OCI-LY1 (cell line): ENCODE measurements around the gene SFI1.
"Not testable (repeated sequence)": the region's sequence is repeated elsewhere in the genome, so short reads cannot be mapped to it uniquely, and the experiment has no call there.

Experiments
- H2AFZ ChIP-seq: fragments of 200-600 bp; sonication (generic), shearing (Covaris generic); 2 replicates; pipeline ENCODE4 v1.6.0; 2014; ENCODE audit warnings: antibody characterized with exemption, mild to moderate bottlenecking, low read length
- H3F3A ChIP-seq: fragments of 200-600 bp; sonication (generic), shearing (Covaris generic); 2 replicates; pipeline ENCODE4 v1.6.0; 2014; ENCODE audit warnings: mild to moderate bottlenecking, antibody characterized with exemption, low read length, moderate library complexity; ENCODE audit not compliant: insufficient read depth
- H3K27ac ChIP-seq: fragments of 200-600 bp; sonication (generic); 2 replicates; pipeline ENCODE4 v1.5.1; 2014; ENCODE audit warnings: low read length, mixed run types, mild to moderate bottlenecking, low read depth; ENCODE audit not compliant: poor library complexity, severe bottlenecking
- H3K27me3 ChIP-seq: fragments of 200-600 bp; sonication (generic); 2 replicates; pipeline ENCODE4 v1.6.0; 2014; ENCODE audit warnings: antibody characterized with exemption, mild to moderate bottlenecking, low read length, moderate library complexity; ENCODE audit not compliant: insufficient read depth
- H3K36me3 ChIP-seq: fragments of 200-600 bp; sonication (generic); 2 replicates; pipeline ENCODE4 v1.6.1; 2014; ENCODE audit warnings: mild to moderate bottlenecking, antibody characterized with exemption, low read length, moderate library complexity, mixed read lengths; ENCODE audit not compliant: insufficient read depth
- H3K4me1 ChIP-seq: fragments of 200-600 bp; sonication (generic); 2 replicates; pipeline ENCODE4 v1.5.1; 2014; ENCODE audit warnings: mild to moderate bottlenecking, low read length, moderate library complexity; ENCODE audit not compliant: insufficient read depth, severe bottlenecking
- H3K4me2 ChIP-seq: fragments of 200-600 bp; sonication (generic), shearing (Covaris generic); 2 replicates; pipeline ENCODE4 v1.6.1; 2014; ENCODE audit warnings: low read length
- H3K4me3 ChIP-seq: fragments of 200-600 bp; sonication (generic); 2 replicates; pipeline ENCODE4 v1.5.1; 2014; ENCODE audit warnings: low read length, low read depth, mild to moderate bottlenecking, mixed read lengths; ENCODE audit not compliant: poor library complexity, severe bottlenecking
- H3K79me2 ChIP-seq: fragments of 200-600 bp; shearing (Covaris generic); 2 replicates; pipeline ENCODE4 v1.6.1; 2016; ENCODE audit warnings: mixed run types, low read length, mixed read lengths; ENCODE audit not compliant: insufficient read depth
- H3K9ac ChIP-seq: fragments of 200-600 bp; sonication (generic), shearing (Covaris generic); 2 replicates; pipeline ENCODE4 v1.6.1; 2014; ENCODE audit warnings: mild to moderate bottlenecking, low read length, mixed read lengths
- H3K9me2 ChIP-seq: fragments of 200-600 bp; sonication (generic), shearing (Covaris generic); 2 replicates; pipeline ENCODE4 v1.6.1; 2014; ENCODE audit warnings: low read depth, mild to moderate bottlenecking, low read length, mixed read lengths
- H3K9me3 ChIP-seq: fragments of 200-600 bp; shearing (Covaris generic); 2 replicates; pipeline ENCODE4 v1.6.1; 2014; ENCODE audit warnings: low read length, mixed read lengths
- H4K20me1 ChIP-seq: fragments of 200-600 bp; sonication (generic), shearing (Covaris generic); 2 replicates; pipeline ENCODE4 v1.6.0; 2016; ENCODE audit warnings: mild to moderate bottlenecking, low read length; ENCODE audit not compliant: insufficient read depth
- EZH2 ChIP-seq: fragments of 200-600 bp; sonication (generic), shearing (Covaris generic); IDR thresholded peaks from 2 replicates; pipeline ENCODE4 v1.8.0; 2017; ENCODE audit warnings: borderline replicate concordance, mixed run types, mild to moderate bottlenecking, antibody characterized with exemption, low read length, moderate library complexity, mixed read lengths
- TF ChIP-seq, protein P1 (sequence below): fragments of 200-600 bp; sonication (generic), shearing (Covaris generic); IDR thresholded peaks from 2 replicates; pipeline ENCODE4 v1.5.1; 2017; ENCODE audit warnings: mild to moderate bottlenecking, antibody characterized with exemption, low read length, moderate library complexity, mixed read lengths

The SFI1 gene

DNA sequence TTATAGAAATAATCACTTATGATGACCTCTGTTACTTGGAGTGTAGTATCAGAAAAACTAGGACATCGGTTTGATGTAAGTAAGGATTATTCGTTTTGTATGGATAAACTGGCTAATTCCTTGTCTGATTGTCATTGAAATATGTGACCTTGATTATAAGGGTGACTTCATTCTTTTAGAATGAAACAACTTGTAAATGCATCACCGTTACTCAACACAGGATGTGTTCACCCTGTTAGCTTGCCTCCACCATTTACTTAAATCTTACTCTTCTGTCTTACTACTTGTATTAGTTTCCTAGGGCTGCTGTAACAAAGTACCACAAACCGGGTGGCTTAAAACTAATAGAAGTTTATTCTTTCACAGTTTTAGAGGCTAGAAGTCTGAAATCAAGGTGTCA is 7.9 kb downstream of the SFI1 start:
- Histone ChIP-seq H3K9me3 (peaks cover 2% of the 10 kb centered on the region; the same call in 1 of the 2 replicates), H3K27me3 (no peaks in the 10 kb centered on the region), H3K4me3 (no peak overlapping the region), H3K27ac (no peak overlapping the region), H4K20me1 (no peaks in the 10 kb centered on the region), H3K9me2 (no peaks in the 10 kb centered on the region), H3K4me1 (no peaks in the 10 kb centered on the region), H3F3A (no peaks in the 10 kb centered on the region), H2AFZ (no peak overlapping the region), H3K79me2 (peaks cover 66% of the 10 kb centered on the region), H3K4me2 (no peak overlapping the region), H3K36me3 (peaks cover 87% of the 10 kb centered on the region), H3K9ac (no peak overlapping the region)
- TF ChIP-seq EZH2: no peak
- TF ChIP-seq, protein P1, sequence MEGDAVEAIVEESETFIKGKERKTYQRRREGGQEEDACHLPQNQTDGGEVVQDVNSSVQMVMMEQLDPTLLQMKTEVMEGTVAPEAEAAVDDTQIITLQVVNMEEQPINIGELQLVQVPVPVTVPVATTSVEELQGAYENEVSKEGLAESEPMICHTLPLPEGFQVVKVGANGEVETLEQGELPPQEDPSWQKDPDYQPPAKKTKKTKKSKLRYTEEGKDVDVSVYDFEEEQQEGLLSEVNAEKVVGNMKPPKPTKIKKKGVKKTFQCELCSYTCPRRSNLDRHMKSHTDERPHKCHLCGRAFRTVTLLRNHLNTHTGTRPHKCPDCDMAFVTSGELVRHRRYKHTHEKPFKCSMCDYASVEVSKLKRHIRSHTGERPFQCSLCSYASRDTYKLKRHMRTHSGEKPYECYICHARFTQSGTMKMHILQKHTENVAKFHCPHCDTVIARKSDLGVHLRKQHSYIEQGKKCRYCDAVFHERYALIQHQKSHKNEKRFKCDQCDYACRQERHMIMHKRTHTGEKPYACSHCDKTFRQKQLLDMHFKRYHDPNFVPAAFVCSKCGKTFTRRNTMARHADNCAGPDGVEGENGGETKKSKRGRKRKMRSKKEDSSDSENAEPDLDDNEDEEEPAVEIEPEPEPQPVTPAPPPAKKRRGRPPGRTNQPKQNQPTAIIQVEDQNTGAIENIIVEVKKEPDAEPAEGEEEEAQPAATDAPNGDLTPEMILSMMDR: no peak

DNA sequence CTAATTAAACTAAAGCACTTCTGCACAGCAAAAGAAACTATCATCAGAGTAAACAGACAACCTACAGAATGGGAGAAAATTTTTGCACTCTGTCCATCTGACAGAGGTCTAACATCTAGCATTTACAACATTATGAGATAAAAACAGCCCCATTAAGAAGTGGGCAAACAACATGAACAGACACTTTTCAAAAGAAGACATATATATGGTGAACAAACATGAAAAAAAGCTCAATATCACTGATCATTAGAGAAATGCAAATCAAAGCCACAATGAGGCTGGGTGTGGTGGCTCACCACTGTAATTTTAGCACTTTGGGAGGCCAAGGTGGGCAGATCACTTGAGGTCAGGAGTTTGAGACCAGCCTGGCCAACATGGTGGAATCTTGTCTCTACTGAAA is 11.2 kb downstream of the SFI1 start:
- H3K27ac ChIP-seq, H2AFZ ChIP-seq, H3K4me2 ChIP-seq, H3K4me3 ChIP-seq, H3K9me2 ChIP-seq, H4K20me1 ChIP-seq, H3K9me3 ChIP-seq, H3K27me3 ChIP-seq, H3K4me1 ChIP-seq, H3F3A ChIP-seq, H3K9ac ChIP-seq: not testable (repeated sequence)
- Histone ChIP-seq H3K79me2 (peaks cover 54% of the 10 kb centered on the region), H3K36me3 (peaks cover 86% of the 10 kb centered on the region)

DNA sequence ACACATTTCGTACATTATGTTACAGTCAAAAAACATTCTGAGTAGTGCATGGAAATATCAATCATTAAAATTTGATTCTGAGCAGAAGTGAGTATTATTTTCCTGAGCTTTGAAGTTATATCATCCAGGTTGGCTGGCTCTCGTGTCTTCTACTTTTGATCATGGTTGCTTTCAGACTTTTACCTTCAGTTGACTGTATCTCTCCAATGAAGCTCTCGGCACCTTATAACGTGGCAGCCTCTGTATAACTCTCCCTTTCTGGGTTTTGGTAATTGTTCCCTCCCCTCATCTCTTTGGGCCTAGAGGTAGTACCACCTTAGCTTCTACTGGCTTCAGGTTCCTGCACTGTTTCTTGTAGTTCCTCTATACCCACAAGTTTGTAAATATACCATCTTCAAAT is 12.2 kb downstream of the SFI1 start:
- no peak overlapping the region for H3K27ac ChIP-seq
- peaks cover 46% of the 10 kb centered on the region for H3K79me2 ChIP-seq
- H3K9me2 ChIP-seq: no peaks in the 10 kb centered on the region
- H3K9me3 ChIP-seq: peaks cover 2% of the 10 kb centered on the region; the same call in 1 of the 2 replicates
- H3K9ac ChIP-seq: no peak overlapping the region
- H3K27me3 ChIP-seq: no peaks in the 10 kb centered on the region
- H2AFZ ChIP-seq: no peak overlapping the region
- no peak overlapping the region for H3K4me2 ChIP-seq
- no peaks in the 10 kb centered on the region for H4K20me1 ChIP-seq
- TF ChIP-seq, protein P1: no peak
- no peak for TF ChIP-seq EZH2
- H3K36me3 ChIP-seq: peaks cover 87% of the 10 kb centered on the region
- no peaks in the 10 kb centered on the region for H3F3A ChIP-seq
- no peak overlapping the region for H3K4me3 ChIP-seq
- H3K4me1 ChIP-seq: no peaks in the 10 kb centered on the region

DNA sequence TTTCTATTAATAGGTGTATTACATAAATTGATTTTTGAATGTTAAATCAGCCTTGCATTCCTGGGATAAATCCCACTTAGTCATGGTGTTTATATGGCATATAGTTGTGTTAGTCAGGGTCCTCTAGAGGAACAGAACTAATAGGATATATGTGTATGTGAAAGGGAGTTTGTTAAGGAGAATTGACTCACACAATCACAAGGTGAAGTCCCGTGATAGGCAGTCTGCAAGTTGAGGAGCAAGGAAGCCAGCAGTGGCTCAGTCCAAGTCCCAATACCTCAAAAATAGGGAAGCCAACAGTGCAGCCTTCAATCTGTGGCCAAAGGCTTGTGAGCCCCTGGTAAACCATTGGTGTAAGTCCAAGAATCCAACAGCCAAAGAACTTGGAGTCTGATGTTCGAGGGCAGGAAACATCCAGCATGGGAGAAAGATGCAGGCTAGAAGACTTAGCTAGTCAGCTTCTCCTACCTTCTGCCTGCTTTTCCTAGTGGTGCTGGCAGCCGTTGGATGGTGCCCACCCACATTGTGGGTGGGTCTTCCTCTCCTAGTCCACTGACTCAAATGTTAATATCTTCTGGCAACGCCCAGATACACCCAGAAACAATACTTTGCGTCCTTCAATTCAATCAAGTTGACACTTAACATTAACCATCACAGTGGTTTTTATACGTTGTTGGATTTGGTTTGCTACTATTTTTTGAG is 12.9 kb downstream of the SFI1 start:
- Histone ChIP-seq H3K27ac (no peak overlapping the region), H3K36me3 (peaks cover 80% of the 10 kb centered on the region)

More for the DNA sequence above, 12.9 kb downstream of the SFI1 start:
- Histone ChIP-seq H2AFZ (no peak overlapping the region), H3K4me1 (no peaks in the 10 kb centered on the region), H3K9me3 (peaks cover 2% of the 10 kb centered on the region; the same call in 1 of the 2 replicates), H3K4me3 (no peak overlapping the region), H3F3A (no peaks in the 10 kb centered on the region), H3K9me2 (no peaks in the 10 kb centered on the region), H3K4me2 (no peak overlapping the region), H4K20me1 (no peaks in the 10 kb centered on the region), H3K27me3 (no peaks in the 10 kb centered on the region), H3K9ac (no peak overlapping the region), H3K79me2 (peaks cover 39% of the 10 kb centered on the region)
- TF ChIP-seq EZH2: no peak
- TF ChIP-seq, protein P1: no peak
